COLO668 (cell line): ENCODE measurements around the gene WDR74.

ENCODE experiments used
- DNase-seq: peaks from one replicate; lab custom pipeline; 2025; ENCODE audit not compliant: unreplicated experiment; lab: John Stamatoyannopoulos, UW

Gene WDR74

GRCh38 chr11:62801071-62801470 is 38.3 kb downstream of the WDR74 start:
- DNase-seq = no peak

DNA sequence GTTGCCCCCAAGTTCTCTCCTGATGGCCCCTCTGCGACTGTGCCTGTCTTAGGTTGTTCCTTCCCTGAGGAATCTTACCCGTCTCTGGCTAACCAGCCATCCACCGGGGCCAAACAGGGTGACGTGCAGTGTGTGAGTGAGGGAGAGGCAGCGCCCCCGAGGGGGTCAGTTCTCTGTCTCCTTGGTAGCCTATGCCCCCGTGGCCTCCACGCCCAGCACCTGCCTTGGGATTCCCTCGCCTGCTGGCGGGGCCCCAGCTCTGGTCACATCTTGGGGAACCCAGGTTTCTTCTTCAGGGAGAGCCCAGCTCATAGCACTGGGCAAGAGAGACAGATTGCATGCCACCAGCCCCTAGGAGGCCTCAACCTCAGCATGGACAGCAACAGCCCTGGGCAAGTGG is 39.9 kb downstream of the WDR74 start:
- no peak for DNase-seq

GRCh38 chr11:62796281-62796680 is 43.1 kb downstream of the WDR74 start:
- no peak for DNase-seq

- DNase-seq = no peak
Measured at GRCh38 chr11:62794201-62794775, 45.1 kb downstream of the WDR74 start.

DNA sequence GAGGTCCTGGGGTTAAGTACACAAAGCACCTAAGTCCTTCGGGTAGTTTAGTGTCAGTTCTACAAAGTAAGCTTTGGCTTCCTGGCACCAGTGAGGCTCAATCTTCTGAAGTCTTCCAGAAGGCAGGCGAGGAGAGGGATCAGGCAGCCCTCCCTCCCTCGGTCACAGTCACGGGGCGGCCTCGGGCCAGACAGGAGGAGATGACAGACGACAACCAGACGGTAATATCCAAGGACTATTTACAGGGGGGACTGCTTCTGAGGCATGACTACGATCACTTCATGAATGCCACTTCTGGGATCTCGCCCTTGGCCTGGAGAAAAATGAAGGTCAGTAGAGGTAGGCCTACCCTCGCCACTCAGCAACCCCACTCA is 47.2 kb downstream of the WDR74 start:
- DNase-seq = no peak

DNA sequence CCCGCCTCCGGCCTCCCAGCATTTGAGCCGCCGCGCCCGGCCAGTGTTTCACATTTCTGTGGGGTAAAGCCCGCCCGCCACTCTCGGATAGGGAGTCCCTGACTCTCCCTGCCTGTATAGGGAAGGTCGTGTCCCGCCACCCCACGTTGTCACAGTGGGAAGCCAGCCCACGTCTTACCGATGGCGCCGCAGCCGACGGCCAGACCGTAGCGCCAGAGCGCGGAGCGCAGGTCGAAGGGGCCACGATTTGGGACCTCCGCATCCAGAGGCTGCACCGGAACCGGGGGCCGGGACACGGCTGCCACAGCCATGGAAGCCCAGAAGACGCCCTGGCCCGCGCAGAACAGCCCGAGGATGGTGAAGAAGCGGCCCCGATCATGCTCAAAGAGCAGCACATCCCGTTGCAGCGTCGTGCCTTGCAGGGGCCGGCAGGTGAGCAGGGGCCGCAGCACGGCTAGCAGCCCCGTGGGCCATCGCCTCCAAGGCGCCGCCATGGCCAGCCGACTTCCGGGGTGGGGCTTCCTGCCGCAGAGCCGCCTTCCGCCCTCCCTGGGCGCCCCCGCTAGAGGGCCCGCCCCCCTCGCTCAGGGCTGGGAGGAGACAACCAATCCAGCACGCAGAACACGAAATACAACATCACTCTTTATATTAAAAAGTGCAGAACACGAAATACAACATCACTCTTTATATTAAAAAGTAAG is 47.7 kb downstream of the WDR74 start, which contains the start of gene TMEM223:
Gene TMEM223 (minus strand): TSS at position 506 of the 701 bp plus-strand sequence. CDS start 12 bp downstream, at position 494.
- DNase-seq = peak; percentile 87

DNA sequence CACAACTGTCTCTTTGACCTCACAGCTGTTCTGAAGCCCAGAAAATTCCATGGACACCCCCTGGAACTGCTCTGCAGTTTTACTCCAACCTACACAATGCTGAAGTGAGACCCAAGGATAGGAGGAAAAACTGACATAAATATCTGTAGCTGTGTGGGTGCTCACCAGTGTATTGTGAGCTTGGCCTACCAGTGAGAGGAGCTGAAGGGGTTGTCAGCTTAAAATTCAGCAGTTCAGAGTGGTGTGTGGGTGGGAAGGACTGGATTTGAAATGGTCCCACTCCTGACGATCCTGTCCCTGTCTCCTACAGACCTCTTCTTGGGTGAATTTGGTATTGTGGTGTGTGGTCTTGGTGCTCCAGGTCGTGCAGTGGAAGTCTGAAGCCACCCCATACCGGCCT is 49.8 kb downstream of the WDR74 start:
- DNase-seq = no peak

GRCh38 chr11:62788991-62789390 is 50.4 kb downstream of the WDR74 start:
- DNase-seq = no peak

GRCh38 chr11:62787005-62787759 is 52.2 kb downstream of the WDR74 start, which contains the start of gene TMEM179B:
TMEM179B (plus strand) TSS chr11:62787402; CDS start chr11:62787432, 30 bp downstream.
- peak; percentile 98 for DNase-seq

GRCh38 chr11:62786318-62787004 is 52.9 kb downstream of the WDR74 start:
- peak; percentile 90 for DNase-seq
